Measurements from ENCODE around the gene TFG. TPM values are rescaled to one million over a fixed set of nuclear protein-coding genes. Genes with fewer than 3 reads are reported as not detected.

TFG gene
- total and polyA plus RNA-seq, 2 of the 4 experiments (the other 2 are of a cell fraction): 47.7 to 165 TPM

DNA sequence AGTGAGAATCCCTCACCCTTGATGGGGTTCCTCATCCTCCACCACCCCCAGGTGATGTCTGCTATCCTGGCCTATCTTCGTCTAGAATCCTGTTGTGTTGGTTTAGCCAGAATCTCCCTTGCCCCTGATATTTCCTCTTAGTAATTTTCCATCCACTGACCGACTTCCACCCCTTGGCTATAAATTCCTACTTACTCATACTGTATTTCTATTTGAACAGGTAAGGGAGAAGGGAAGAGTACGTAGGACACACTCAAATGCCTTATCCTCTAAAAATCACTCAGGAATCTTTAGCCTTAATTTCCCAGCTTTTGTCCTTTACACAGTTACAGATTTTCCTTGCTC lies 678 bp upstream of the TFG start:
- peak overlapping the region; percentile 35; the same call in 1 of the 2 replicates for H3K4me3 ChIP-seq (ENCODE audit: insufficient read depth, low read depth, low read length)
- 0 out of 2 replicates have a peak overlapping the region, but pooled peaks have one; percentile 63 for H3K56ac ChIP-seq (ENCODE audit: extremely low read depth, insufficient read depth, low read length)
- no peak for DNase-seq
- no CpG with 5 or more reads among the region's 3 CpGs for WGBS, 2 experiments (ENCODE audit: extremely low coverage in 2 of 2, insufficient read length in 1 of 2)
- POLR2A ChIA-PET (ENCODE audit: unreplicated experiment): interaction anchor here (0.6 kb wide), 1 partner anchor 216 kb away, joined by 3 read pairs; the partner anchor contains the start of gene TMEM45A
- 0 out of 2 replicates have a peak, but pooled peaks cover 4% of the 10 kb centered on the region for H3K36me3 ChIP-seq (ENCODE audit: control insufficient read depth, insufficient read depth, low read length)
- dilution Hi-C loops (cut with HindIII; ENCODE audit: low sequenced_read_pairs, unreplicated experiment) (no loop called here), in situ Hi-C loops (cut with MboI; ENCODE audit: low sequenced_read_pairs) (no loop called here), intact Hi-C loops (cut with micrococcal nuclease) (no loop called here)
- peak overlapping the region; percentile 28; the same call in 1 of the 2 replicates for H2BK120ac ChIP-seq (ENCODE audit: low read depth, low read length)
- H4K8ac ChIP-seq (ENCODE audit: low read depth in 2 of 2, low read length in 2 of 2): peak overlapping the region; percentile 91 to 96
- H4K5ac ChIP-seq (ENCODE audit: low read depth, low read length): peak overlapping the region; percentile 52
- no peak overlapping the region for H2AK9ac ChIP-seq (replicated peaks; ENCODE audit: low read depth, low read length, poor library complexity)
- H4K20me1 ChIP-seq (ENCODE audit: insufficient read depth, low read length): peaks cover 37% of the 10 kb centered on the region
- no peak for TF ChIP-seq CEBPB (IDR thresholded peaks at IDR 0.05; ENCODE audit: low read depth, low read length)
- no peak for TF ChIP-seq USF2 (IDR thresholded peaks at IDR 0.05; ENCODE audit: low read depth, low read length)
- TF ChIP-seq FOS (IDR thresholded peaks at IDR 0.05; ENCODE audit: low read depth, low read length): no peak
- no peak for TF ChIP-seq BHLHE40 (IDR thresholded peaks at IDR 0.05; ENCODE audit: low read depth, low read length)
- TF ChIP-seq, protein P1, sequence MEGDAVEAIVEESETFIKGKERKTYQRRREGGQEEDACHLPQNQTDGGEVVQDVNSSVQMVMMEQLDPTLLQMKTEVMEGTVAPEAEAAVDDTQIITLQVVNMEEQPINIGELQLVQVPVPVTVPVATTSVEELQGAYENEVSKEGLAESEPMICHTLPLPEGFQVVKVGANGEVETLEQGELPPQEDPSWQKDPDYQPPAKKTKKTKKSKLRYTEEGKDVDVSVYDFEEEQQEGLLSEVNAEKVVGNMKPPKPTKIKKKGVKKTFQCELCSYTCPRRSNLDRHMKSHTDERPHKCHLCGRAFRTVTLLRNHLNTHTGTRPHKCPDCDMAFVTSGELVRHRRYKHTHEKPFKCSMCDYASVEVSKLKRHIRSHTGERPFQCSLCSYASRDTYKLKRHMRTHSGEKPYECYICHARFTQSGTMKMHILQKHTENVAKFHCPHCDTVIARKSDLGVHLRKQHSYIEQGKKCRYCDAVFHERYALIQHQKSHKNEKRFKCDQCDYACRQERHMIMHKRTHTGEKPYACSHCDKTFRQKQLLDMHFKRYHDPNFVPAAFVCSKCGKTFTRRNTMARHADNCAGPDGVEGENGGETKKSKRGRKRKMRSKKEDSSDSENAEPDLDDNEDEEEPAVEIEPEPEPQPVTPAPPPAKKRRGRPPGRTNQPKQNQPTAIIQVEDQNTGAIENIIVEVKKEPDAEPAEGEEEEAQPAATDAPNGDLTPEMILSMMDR (conservative IDR thresholded peaks at IDR 0.05; ENCODE audit: low read depth, low read length): no peak
- no peak for TF ChIP-seq RAD21 (IDR thresholded peaks at IDR 0.05; ENCODE audit: low read length)
- no peak for TF ChIP-seq ELK1 (IDR thresholded peaks at IDR 0.05; ENCODE audit: borderline replicate concordance, low read depth, low read length)
- TF ChIP-seq MAZ (IDR thresholded peaks at IDR 0.05; ENCODE audit: borderline replicate concordance, low read depth, low read length): no peak
- TF ChIP-seq MAFK (IDR thresholded peaks at IDR 0.05; ENCODE audit: low read depth, low read length): no peak
- no peak for TF ChIP-seq NFE2L2 (IDR thresholded peaks at IDR 0.05; ENCODE audit: low read depth, low read length)
- no peak for TF ChIP-seq SMC3 (IDR thresholded peaks at IDR 0.05; ENCODE audit: low read depth, low read length)
- TF ChIP-seq CHD1 (IDR thresholded peaks at IDR 0.05; ENCODE audit: low read depth, low read length): no peak
- TF ChIP-seq MXI1 (IDR thresholded peaks at IDR 0.05; ENCODE audit: borderline replicate concordance, low read depth, low read length): no peak
- TF ChIP-seq RFX5 (IDR thresholded peaks at IDR 0.05; ENCODE audit: low read depth, low read length): no peak
- TF ChIP-seq POLR2A (IDR thresholded peaks at IDR 0.05; ENCODE audit: low read depth, low read length): no peak
- TF ChIP-seq RCOR1 (IDR thresholded peaks at IDR 0.05; ENCODE audit: insufficient replicate concordance, low read length): no peak
- peak overlapping the region; percentile 88 for H2AFZ ChIP-seq (replicated peaks; ENCODE audit: low read length, poor library complexity)
- CTCF ChIA-PET: no interaction called here
- H3K4me2 ChIP-seq (ENCODE audit: low read depth, low read length): peak overlapping the region; percentile 41; the same call in 1 of the 2 replicates
- no peak overlapping the region; the same call in 1 of the 2 replicates for H3K18ac ChIP-seq (ENCODE audit: low read depth, low read length)
- no peaks in the 10 kb centered on the region for H3K27me3 ChIP-seq (ENCODE audit: control insufficient read depth, insufficient read depth, low read length)
- no peak for ATAC-seq (ENCODE audit: low read depth)
- H4K91ac ChIP-seq (ENCODE audit: insufficient read depth, low read depth, low read length): peak overlapping the region; percentile 47
- H3K9me3 ChIP-seq (ENCODE audit: control insufficient read depth, insufficient read depth, low read length): no peaks in the 10 kb centered on the region
- no peak overlapping the region for H2BK20ac ChIP-seq (ENCODE audit: low read depth, low read length)
- H3K79me1 ChIP-seq (ENCODE audit: low read depth in 1 of 2, low read length in 2 of 2): peaks cover 0 to 18% of the 10 kb centered on the region in 2 experiments; a peak in 2 of 4 replicates
- no peak overlapping the region for H3K27ac ChIP-seq (ENCODE audit: insufficient read depth, low read length)
- no peaks in the 10 kb centered on the region; the same call in 1 of the 2 replicates for H3K4me1 ChIP-seq (ENCODE audit: control insufficient read depth, insufficient read depth, low read length)
- no TSS peak for BruUV-seq (replicated peaks)
- peak overlapping the region; percentile 58 for H2BK5ac ChIP-seq (ENCODE audit: low read depth, low read length, poor library complexity, severe bottlenecking)
- no peaks in the 10 kb centered on the region; the same call in 1 of the 2 replicates for H3K9me1 ChIP-seq (ENCODE audit: insufficient read depth, low read length)
- H3K9ac ChIP-seq (ENCODE audit: low read depth, low read length): no peak overlapping the region; the same call in 1 of the 2 replicates
- peak overlapping the region; percentile 6; the same call in 1 of the 2 replicates for H3K23ac ChIP-seq (ENCODE audit: low read depth, low read length)
- H2AK5ac ChIP-seq (ENCODE audit: low read depth, low read length): peak overlapping the region; percentile 83
- H3K14ac ChIP-seq (replicated peaks; ENCODE audit: low read depth, low read length): peak overlapping the region; percentile 82
- H2BK15ac ChIP-seq (ENCODE audit: low read depth, low read length): peak overlapping the region; percentile 8; the same call in 1 of the 3 replicates
- H3K4ac ChIP-seq (ENCODE audit: low read depth, low read length): peak overlapping the region; percentile 39; the same call in 1 of the 2 replicates

Measured in IMR-90 (cell line).